Stimulated activated CD8-positive, alpha-beta memory T cell treated with anti-CD3 and anti-CD28 coated beads, Interleukin-4, amount 100 ng/mL, for 1 hour (primary cell): ENCODE measurements around the gene TRIM54.

ENCODE experiments used
- DNase-seq, 2 donors: peaks; one replicate each; pipeline ENCODE4 v3.0.0-alpha.2; 2020; ENCODE audit warnings: low read depth in 2 of 2, low spot score in 1 of 2

Gene TRIM54

DNA sequence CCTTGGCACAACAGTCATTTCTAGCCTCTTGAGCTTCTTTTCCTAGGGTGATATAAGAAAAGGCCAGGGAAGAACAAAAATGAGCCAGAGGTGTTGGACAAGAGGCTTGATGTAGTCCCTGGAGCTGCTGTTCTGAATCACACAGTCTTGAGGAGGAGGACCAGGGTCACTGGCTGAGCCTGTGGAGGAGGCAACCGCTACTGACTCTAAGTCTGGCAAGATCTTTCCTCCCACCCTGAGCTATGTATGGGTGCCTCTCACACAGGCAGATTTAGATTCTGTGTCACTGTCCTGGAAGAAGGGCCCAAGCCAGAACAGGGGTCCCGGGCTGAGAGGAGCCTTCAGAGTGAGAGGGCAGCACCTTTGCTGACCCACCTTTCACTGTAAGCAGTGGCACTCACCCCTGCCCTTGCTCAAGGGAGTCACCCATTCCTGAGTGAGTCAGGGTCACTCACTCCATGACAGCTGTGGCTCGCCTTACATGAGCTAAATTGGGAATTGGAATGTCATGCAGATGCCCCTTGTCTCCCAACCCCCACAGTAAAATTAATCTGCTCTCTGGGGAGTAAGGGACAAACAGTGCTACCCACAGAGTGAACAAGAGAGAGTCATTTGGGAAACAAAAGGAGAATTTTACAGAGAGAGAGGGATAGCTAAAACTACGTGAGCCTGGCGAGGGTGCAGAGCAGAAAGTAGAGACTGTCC lies at the start of gene TRIM54:
TRIM54 (plus strand) TSS at position 575 of the 705 bp plus-strand sequence. CDS start 303 bp downstream, outside the sequence.
- DNase-seq = no peak

- DNase-seq = no peak
Measured at GRCh38 chr2:27233341-27233740, 48.9 kb upstream of the TRIM54 start.

GRCh38 chr2:27236136-27236535 lies 46.1 kb upstream of the TRIM54 start:
- no peak for DNase-seq

- DNase-seq = no peak
Measured at GRCh38 chr2:27236626-27237025, 45.6 kb upstream of the TRIM54 start.

- no peak for DNase-seq
Measured at GRCh38 chr2:27237341-27237945, 44.8 kb upstream of the TRIM54 start.

GRCh38 chr2:27238976-27239375 lies 43.3 kb upstream of the TRIM54 start:
- no peak for DNase-seq

DNA sequence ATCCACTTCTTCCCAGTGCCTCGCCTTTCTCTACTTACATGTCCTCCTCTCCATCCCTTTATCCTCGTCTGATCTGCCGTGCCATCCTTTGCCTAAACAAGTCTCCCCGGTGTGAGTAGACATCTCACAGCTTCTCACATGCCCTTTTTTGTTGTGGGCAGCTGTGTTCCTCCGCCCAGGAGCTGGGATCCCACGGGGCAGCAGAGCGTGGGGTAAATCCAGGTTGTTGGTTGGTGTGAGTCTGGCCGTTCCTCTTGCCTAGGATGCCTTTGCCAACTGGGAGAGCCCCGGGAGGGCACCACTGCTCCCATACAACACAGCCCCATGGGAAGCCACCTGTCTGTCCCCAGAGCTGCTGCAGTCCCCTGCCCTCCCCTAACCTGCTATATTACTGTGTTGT lies 41.8 kb upstream of the TRIM54 start:
- DNase-seq = no peak

- no peak for DNase-seq
Measured at GRCh38 chr2:27241761-27242613, 40.2 kb upstream of the TRIM54 start.

DNA sequence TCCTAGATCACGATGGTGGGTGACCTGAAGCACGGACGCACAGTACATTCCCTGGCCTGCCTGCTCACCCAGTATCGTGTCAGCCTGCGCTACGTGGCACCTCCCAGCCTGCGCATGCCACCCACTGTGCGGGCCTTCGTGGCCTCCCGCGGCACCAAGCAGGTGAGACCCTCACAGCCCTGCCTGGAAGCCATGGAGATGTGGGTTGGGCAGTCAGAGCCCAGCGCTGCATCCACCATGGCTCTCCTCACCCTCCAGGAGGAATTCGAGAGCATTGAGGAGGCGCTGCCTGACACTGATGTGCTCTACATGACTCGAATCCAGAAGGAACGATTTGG lies 39.6 kb upstream of the TRIM54 start:
- no peak for DNase-seq

DNA sequence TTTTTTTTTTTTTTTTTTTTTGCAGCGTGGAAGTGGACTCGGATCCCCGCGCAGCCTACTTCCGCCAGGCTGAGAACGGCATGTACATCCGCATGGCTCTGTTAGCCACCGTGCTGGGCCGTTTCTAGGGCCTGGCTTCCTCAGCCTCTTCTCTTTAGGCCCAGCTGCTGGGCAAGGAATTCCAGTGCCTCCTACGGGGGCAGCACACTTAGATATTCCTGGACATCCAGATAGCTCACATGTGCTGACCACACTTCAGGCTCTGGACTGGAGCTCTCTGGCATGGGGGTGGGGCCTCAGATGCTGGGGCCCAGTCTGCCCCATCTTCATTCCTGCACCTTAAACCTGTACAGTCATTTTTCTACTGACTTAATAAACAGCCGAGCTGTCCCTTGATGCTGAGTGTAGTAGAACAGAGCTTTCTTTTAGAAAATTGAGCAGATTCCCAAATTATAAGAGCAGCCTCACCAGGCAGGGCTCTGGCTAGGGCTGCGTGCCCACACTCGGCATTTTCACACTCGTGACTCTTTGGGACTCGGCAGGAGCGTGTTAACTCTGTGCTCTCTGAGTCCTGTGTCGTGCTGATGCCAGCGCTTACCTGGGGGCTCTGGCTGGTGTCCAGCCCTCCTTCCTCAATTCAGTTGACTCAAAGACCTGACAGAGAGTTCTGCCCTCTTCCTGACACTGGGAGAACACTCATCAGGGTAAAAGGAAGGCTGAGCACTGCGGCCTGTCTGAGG lies 38.7 kb upstream of the TRIM54 start:
- no peak for DNase-seq

- DNase-seq = no peak
Measured at GRCh38 chr2:27245116-27245515, 37.1 kb upstream of the TRIM54 start.

DNA sequence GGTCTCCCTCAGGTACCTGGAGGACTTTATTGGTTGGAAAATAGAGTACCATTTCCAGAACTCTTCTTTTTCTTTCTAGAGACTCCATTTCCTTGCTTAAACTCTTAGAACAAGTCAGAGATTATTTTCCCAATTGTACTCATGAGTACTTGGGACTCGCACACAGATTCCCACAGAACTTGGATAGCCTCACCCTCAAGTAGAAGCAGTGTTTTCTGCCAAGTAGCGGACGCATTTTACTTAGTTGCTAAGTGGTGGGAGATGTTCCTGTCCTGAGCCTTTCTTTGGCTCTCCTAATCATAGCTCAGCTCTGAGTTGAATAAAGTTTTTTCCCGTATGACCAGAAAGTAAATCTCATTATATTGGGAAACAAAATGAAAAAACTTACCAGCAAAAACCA lies 36.6 kb upstream of the TRIM54 start:
- DNase-seq = no peak

- no peak for DNase-seq
Measured at GRCh38 chr2:27247893-27248292, 34.3 kb upstream of the TRIM54 start.

DNA sequence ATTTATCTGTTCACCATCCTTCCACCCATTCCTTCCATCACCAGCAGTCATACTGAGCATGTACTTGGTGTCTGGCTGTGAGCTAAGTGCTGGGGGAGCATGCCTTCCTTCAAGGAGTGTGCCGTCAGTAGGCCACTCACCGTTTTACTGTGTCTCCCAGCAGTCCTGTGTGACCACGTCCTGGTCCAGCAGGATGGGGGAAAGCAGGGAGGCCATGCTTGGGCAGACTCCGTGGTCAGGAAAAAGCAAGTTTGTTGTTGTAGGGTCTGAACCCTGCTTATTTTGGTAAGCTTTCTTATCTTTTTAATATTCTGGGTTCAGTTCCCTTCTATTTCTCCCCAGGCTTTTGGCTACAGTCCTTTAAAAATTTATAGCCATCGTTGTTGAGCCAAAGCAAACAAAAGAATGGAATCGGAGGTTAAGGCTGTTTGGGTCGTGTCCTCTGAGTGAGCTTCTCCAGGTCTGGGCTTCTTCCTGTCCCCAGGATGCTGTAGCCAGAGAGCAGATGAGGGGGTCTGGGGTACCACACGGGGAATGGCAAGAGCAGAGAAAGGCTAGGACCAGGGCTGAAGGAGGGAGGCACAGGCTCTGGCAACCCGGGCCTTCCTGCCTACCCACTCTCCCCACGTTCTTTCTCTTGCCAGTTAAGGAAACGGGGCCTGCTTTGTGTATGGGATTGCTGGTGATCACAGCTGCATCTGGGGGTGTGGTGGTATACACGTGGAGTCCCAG lies 32.9 kb upstream of the TRIM54 start:
- DNase-seq = no peak

DNA sequence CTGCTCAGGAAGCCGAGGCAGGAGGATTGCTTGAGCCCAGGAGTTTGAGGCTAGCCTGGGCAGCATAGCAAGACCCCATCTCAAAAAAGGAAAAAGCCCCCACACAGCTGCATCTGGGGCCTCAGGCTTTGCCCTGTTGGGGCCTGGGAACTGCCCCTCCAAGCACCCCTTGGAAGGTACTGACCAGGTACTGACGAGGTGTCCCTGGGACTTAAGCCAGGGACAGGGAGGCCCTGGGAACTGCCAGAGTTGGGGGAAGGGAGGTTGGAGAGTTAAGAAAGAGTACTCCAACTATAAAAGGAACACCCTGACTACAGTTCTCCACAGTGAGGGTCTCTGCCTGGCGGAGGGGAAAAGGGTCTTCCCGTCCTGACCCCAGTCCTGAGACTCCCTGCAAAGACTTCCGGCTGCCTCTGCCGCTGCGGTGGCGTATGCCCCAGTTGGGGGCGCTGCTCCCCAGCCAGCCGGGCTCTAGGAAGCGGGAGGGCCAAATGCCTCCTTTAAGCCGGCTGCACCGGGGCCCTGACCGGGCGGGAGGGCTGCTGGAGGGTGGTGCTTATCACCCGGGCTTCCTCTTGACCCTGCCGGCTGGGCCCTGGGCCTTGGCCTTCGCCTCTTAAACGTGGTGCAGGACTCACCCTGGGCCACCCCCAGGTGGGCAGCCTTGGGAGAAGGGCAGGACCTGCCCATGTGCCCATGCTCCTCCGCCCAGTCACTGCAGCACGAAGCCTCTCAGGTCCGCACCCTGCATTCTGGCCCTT lies 32.2 kb upstream of the TRIM54 start:
- no peak for DNase-seq

DNA sequence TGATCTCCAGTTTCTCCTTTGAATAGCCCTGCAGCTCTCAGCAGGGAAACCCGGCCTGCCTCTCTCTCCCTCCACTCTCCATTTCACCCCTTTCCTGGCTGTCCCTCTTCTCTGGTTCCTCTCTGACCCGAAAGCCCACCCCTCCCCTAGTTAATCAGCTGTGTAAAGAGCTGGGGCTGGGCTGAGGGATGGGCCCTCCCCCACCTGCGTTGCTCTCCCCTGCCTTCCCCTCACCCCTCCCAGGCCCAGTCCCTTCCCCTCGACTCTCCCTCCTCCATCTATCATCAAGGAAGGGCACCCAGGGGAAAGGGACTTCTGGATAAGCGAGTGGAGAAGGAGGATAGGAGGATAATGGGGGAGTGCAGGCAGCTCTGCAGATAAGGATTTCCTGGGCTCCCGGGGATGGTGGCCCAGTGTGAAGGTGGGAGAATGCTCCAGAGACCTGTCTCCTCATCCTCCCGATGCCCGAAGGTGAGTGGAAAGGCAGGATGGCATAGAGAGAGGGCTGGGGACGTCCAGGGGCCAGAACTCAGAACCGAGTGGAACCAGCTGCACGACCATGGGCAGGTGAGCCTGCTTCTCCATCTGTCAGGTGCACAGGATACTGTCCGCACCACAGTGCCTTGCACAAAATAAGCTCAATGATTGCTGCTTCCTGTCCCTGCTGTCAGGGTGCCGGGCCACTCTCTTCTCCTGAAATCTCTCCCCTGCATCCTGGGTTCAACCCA lies 31.4 kb upstream of the TRIM54 start:
- DNase-seq = no peak

- no peak for DNase-seq
Measured at GRCh38 chr2:27251766-27252165, 30.5 kb upstream of the TRIM54 start.

DNA sequence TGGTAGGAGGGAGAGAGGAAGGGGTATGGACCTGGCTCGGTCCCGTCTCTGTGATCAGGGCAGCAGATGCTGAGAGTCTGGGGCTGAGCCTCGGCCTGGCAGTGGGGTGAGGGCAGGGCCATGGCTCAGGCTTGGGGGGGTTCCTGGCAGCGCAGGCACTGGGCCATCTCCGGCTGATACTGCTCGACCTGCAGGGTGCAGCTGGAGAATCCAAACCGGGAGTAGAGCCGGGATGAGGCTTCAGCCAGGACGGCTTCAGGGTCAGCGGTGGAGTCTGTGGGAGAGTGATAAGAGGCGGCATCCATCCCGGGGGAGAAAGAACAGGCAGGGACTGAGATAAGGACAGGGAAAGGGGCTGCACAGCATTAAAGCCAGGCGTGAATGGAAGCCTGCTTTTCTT lies 27.0 kb upstream of the TRIM54 start:
- DNase-seq = no peak

DNA sequence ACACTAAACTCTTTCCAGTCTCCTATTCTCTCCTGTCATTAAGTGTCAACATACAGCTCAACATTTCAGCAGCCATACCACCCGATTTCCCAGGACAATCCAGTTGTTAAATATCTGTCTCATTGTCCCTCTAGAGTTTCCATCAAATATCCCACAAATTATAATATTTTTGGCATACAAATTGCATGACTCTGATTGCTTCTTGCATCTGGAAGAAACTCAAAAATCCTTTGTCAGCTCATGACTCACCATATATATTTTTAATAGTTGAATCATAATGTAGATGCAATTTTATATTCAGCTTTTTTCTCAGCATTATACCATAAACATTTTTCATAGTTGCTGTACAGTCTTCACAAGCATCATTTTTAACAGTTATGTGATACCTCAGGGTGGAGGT lies 26.6 kb upstream of the TRIM54 start:
- no peak for DNase-seq
